ENCODE measurements around the gene SGSM2.

The SGSM2 gene

DNA sequence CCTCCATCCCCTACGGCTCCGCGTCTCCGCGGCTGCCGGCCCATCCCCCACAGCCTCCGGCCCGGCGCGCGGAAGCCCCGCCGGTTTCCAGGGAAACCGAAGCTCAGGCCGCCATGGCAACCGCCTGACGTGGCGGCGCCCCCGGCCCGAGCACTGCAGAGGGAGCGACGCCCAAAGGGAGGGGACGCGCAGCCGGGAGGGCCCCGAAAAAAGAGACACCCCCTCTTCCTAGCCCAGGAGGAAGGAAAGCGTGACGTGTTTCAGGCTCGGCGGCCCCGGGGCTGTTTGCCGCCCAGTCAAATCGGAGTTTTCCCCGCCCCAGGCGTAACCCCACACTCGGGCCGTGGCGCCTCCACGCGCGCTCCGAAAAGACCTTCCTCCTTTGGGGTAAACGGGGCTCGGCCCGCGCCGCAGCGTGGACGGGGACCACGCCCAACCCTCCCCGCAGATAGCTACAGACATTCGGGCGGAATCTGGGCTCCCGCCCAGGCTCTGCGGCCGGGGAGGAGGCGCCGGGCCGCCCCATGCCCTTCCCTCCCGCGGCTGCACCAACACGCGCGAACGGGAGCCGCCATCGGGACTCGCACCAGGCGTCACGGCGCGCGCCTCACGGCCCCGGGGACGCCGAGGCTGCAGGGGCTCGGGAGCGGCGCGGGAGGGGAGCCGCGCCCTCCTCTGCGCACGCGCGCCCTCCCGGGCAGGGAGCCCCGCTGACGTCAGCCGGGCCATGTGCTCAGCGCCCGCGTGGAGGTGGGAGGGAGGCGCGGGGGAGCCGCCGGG lies 56.1 kb downstream of the SGSM2 start:
- TF ChIP-seq, protein P1, sequence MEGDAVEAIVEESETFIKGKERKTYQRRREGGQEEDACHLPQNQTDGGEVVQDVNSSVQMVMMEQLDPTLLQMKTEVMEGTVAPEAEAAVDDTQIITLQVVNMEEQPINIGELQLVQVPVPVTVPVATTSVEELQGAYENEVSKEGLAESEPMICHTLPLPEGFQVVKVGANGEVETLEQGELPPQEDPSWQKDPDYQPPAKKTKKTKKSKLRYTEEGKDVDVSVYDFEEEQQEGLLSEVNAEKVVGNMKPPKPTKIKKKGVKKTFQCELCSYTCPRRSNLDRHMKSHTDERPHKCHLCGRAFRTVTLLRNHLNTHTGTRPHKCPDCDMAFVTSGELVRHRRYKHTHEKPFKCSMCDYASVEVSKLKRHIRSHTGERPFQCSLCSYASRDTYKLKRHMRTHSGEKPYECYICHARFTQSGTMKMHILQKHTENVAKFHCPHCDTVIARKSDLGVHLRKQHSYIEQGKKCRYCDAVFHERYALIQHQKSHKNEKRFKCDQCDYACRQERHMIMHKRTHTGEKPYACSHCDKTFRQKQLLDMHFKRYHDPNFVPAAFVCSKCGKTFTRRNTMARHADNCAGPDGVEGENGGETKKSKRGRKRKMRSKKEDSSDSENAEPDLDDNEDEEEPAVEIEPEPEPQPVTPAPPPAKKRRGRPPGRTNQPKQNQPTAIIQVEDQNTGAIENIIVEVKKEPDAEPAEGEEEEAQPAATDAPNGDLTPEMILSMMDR (IDR thresholded peaks at IDR 0.05; ENCODE audit: low read depth, low read length) = no peak
- DNase-seq (ENCODE audit: low read depth, low spot score) = peak; percentile 93
- H3K4me3 ChIP-seq (ENCODE audit: low read depth, low read length) = peak overlapping the region; percentile 49
- in situ Hi-C loops (cut with HindIII; ENCODE audit: low sequenced_read_pairs) = no loop called here

DNA sequence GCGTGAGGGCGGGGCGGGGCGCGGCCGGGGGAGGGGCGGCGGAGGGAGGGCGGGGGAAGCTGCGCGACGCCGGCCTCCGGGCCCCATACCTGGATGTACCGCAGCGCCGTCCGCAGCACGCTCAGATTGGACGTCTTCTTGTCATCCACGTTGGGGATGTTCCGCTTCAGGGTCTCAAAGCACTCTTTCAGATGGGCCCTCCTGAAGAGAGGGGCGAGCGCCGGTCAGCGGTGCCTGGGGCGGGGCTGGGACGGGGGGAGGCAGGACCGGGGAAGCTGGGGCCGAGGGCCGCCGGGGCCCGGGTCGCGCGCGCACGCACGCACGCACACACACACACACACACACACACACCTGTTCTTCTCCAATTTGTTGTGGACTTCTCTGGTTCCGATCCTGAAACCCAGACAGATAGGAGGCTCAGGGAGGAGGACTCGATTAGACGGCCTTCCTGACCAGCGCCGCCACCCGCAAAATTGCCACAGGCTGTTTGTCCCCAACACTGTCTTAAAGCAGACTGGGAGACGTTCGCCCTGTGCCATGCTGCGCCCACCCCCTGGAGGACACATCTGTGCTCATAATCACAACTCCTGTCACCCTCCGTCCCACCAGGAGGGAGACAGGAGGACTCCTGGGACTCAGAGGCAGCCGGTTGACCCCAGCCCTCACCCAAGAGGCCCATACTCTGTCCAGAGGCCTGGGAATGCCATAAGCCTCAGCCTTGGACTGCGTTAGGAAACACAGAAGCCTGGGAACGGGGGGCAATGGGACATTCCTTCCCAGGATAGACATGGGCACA lies 56.9 kb downstream of the SGSM2 start:
- in situ Hi-C loops (cut with HindIII; ENCODE audit: low sequenced_read_pairs) = no loop called here
- DNase-seq (ENCODE audit: low read depth, low spot score) = no peak
- TF ChIP-seq, protein P1 (IDR thresholded peaks at IDR 0.05; ENCODE audit: low read depth, low read length) = no peak
- peak overlapping the region; percentile 28 for H3K4me3 ChIP-seq (ENCODE audit: low read depth, low read length)

DNA sequence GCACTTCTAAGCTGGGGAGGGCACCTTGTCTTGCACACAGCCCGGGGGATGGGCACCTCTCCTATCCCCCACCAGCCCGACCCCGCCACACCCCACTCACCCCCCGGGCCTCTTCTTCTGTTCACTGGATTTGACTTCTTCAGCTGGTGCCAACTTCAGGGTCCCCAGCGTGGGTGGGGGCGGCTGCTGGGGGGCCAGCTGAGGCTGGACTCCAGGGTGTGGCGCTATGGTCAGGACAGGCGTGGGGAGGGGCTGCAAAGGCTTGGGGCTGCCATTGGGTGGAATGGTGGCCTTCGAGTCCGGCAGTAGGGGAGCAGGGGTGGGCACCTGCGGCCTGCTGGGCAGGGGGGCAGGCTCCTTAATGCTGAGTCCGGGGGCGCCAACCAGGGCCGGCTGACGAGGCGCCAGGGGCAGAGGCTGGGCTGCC lies 57.5 kb downstream of the SGSM2 start:
- in situ Hi-C loops (cut with HindIII; ENCODE audit: low sequenced_read_pairs) = no loop called here
- no peak for DNase-seq (ENCODE audit: low read depth, low spot score)
- no peak overlapping the region for H3K4me3 ChIP-seq (ENCODE audit: low read depth, low read length)
- TF ChIP-seq, protein P1 (IDR thresholded peaks at IDR 0.05; ENCODE audit: low read depth, low read length) = no peak

DNA sequence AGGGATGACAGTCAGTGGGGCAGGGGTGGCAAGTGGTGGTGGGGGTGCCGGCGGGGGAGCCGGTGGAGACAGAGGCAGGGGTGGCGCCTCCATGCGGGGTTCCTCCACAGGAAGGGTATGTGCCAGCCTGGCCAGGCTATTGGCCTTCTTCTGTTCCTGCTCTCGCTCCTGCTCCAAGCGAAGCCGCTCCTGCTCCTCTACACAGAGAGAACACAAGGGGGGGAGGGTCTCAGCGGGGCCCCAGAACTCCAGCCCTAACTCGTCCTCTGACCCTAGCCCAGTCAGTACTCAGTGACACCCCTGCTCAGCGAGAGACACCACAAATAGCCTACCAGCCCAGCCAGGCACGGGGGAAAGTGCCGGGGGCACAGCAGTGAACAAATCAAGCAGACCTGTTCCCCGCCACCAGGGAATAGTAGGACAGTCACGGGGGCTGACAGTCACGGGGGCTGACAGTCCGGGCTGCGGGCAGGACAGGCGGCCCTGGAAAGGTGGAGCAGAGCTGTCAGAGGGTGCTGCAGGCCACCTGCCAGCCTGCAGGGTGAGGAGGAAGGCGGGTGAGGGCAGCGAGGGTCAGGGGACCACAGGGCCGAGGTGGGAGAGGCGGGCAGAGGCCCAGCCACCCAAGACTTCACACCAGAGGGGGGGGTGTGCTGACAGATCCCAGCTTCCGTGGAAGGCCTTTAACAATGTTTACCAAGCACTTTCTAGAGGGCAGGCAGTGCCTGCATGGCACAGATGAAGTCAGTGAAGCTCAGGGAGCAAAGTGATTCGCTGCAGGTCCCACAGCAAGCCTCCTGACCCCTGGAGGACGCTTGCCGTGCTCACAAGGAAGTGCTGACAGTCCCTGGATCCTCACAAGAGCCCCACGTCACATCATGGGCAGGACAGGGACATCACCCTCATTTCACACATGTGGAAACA lies 58.2 kb downstream of the SGSM2 start:
- H3K4me3 ChIP-seq (ENCODE audit: low read depth, low read length) = no peak overlapping the region
- in situ Hi-C loops (cut with HindIII; ENCODE audit: low sequenced_read_pairs) = no loop called here
- TF ChIP-seq, protein P1 (IDR thresholded peaks at IDR 0.05; ENCODE audit: low read depth, low read length) = no peak
- no peak for DNase-seq (ENCODE audit: low read depth, low spot score)

DNA sequence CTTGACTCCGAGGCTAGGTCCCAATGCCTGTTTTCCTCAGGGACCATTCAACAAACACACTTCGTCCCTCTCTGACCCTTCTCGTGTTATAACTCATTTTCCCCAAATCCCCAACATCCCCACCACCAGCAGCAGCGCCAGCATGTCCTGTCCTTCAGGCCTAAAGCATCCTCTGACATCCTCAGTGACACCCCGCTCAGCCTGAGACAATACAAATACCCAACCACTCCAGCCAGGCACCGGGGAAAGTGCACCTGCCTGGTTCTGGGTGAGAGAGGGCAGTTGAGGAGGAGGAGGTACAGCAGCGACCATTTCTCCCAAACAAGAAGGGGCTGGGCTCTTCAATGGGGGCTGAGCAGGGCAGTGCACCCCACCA lies 58.9 kb downstream of the SGSM2 start:
- in situ Hi-C loops (cut with HindIII; ENCODE audit: low sequenced_read_pairs) = no loop called here
- DNase-seq (ENCODE audit: low read depth, low spot score) = no peak
- TF ChIP-seq, protein P1 (IDR thresholded peaks at IDR 0.05; ENCODE audit: low read depth, low read length) = no peak
- peak overlapping the region; percentile 17 for H3K4me3 ChIP-seq (ENCODE audit: low read depth, low read length)

Data from astrocyte of the spinal cord (primary cell).